SK-N-SH (cell line): ENCODE results near the gene DRC3. TPM values are rescaled to one million over a fixed set of nuclear protein-coding genes. Genes with fewer than 3 reads are reported as not detected.

ENCODE experiments used
- CTCF ChIA-PET: fragments of 300-600, 350-600 bp; formaldehyde crosslinking; extraction: SDS; loops from one replicate; lab custom pipeline; 2021; lab: Yijun Ruan, JAX
- POLR2A ChIA-PET: fragments of 350-600 bp; sonication (Branson Sonifier 250); formaldehyde crosslinking; extraction: SDS; loops from one replicate; lab custom pipeline; 2020; ENCODE audit warnings: antibody characterized with exemption, inconsistent platforms; lab: Yijun Ruan, JAX
- DNase-seq: peaks from one replicate; pipeline ENCODE4 v3.0.0; 2012
- H2AFZ ChIP-seq: fragments of 200-600 bp; sonication (generic); 2 replicates; pipeline ENCODE4 v1.8.1; 2016; ENCODE audit warnings: antibody characterized with exemption, mild to moderate bottlenecking, low read depth
- H3F3A ChIP-seq: fragments of 200-600 bp; sonication (generic); replicated peaks from 2 replicates; pipeline ENCODE3; 2016; ENCODE audit warnings: antibody characterized with exemption, mild to moderate bottlenecking; ENCODE audit not compliant: insufficient read depth
- H3K27ac ChIP-seq, 2 experiments: fragments of 200-500 bp in 1 of 2; fragments of 200-600 bp in 1 of 2; sonication (Bioruptor generic) in 1 of 2; sonication (generic), shearing (Covaris generic) in 1 of 2; 2 replicates each; pipeline versions ENCODE4 v1.5.1 to v1.6.1; 2014 to 2016; ENCODE audit warnings: low read depth in 2 of 2, inconsistent platforms in 1 of 2, low read length in 1 of 2, mild to moderate bottlenecking in 1 of 2, mixed read lengths in 1 of 2
- H3K27me3 ChIP-seq: fragments of 200-600 bp; sonication (generic), shearing (Covaris generic); 2 replicates; pipeline ENCODE4 v1.6.1; 2016; ENCODE audit warnings: mixed run types; ENCODE audit not compliant: insufficient read depth
- H3K36me3 ChIP-seq, 2 experiments: fragments of 200-500 bp in 1 of 2; fragments of 200-600 bp in 1 of 2; sonication (Bioruptor generic) in 1 of 2; sonication (generic) in 1 of 2; replicated peaks in 1 of 2; 2 replicates each; pipeline versions ENCODE3 to v1.5.1; 2014 to 2016; ENCODE audit warnings: low read length in 1 of 2, mild to moderate bottlenecking in 1 of 2; ENCODE audit not compliant: insufficient read depth in 2 of 2, control insufficient read depth in 1 of 2
- H3K4me1 ChIP-seq, 2 experiments: fragments of 200-500 bp in 1 of 2; fragments of 200-600 bp in 1 of 2; sonication (Bioruptor generic) in 1 of 2; sonication (generic), shearing (Covaris generic) in 1 of 2; 2 replicates each; pipeline versions ENCODE4 v1.5.1 to v1.6.1; 2014 to 2016; ENCODE audit warnings: low read depth in 1 of 2, low read length in 1 of 2, mixed run types in 1 of 2; ENCODE audit not compliant: insufficient read depth in 2 of 2, control insufficient read depth in 1 of 2
- H3K4me2 ChIP-seq: fragments of 200-600 bp; sonication (generic), shearing (Covaris generic); 2 replicates; pipeline ENCODE4 v1.6.1; 2017; ENCODE audit warnings: mixed run types
- H3K4me3 ChIP-seq, 2 experiments: fragments of 200-500 bp in 1 of 2; fragments of 200-600 bp in 1 of 2; sonication (Bioruptor generic) in 1 of 2; sonication (generic), shearing (Covaris generic) in 1 of 2; 2 replicates each; pipeline versions ENCODE4 v1.5.1 to v1.8.1; 2014 to 2016; ENCODE audit warnings: low read depth in 2 of 2, inconsistent platforms in 1 of 2, low read length in 1 of 2, mild to moderate bottlenecking in 1 of 2, mixed read lengths in 1 of 2, moderate library complexity in 1 of 2
- H3K79me2 ChIP-seq: fragments of 200-600 bp; sonication (generic); 2 replicates; pipeline ENCODE4 v1.8.1; 2017; ENCODE audit warnings: mild to moderate bottlenecking; ENCODE audit not compliant: insufficient read depth
- H3K9ac ChIP-seq: fragments of 200-600 bp; sonication (generic); 2 replicates; pipeline ENCODE4 v1.6.1; 2017; ENCODE audit warnings: mixed run types
- H3K9me2 ChIP-seq: fragments of 200-600 bp; sonication (generic); 2 replicates; pipeline ENCODE4 v1.6.1; 2017; ENCODE audit warnings: mixed run types
- H3K9me3 ChIP-seq: fragments of 200-600 bp; sonication (generic); 2 replicates; pipeline ENCODE4 v1.6.1; 2017; ENCODE audit warnings: mixed run types, mild to moderate bottlenecking, moderate library complexity
- H4K20me1 ChIP-seq: fragments of 200-600 bp; sonication (generic); 2 replicates; pipeline ENCODE4 v1.6.1; 2017; ENCODE audit warnings: mild to moderate bottlenecking, mixed run types; ENCODE audit not compliant: insufficient read depth
- CHD2 ChIP-seq: fragments of 150-350 bp; IDR thresholded peaks from 2 replicates; pipeline ENCODE4 v1.6.1; 2018; ENCODE audit warnings: low read length; ENCODE audit not compliant: partially characterized antibody
- ELF1 ChIP-seq: IDR thresholded peaks from 2 replicates; pipeline ENCODE4 v1.4.0; 2012
- EP300 ChIP-seq, 2 experiments: IDR thresholded peaks; 2 replicates each; pipeline versions ENCODE4 v1.4.0 to v1.6.1; 2012; ENCODE audit warnings: borderline replicate concordance in 1 of 2, low read depth in 1 of 2, low read length in 1 of 2
- EZH2phosphoT487 ChIP-seq: fragments of 200-600 bp; sonication (generic); IDR thresholded peaks from 2 replicates; pipeline ENCODE4 v1.6.1; 2017; ENCODE audit warnings: low read depth, mixed run types, mild to moderate bottlenecking, antibody characterized with exemption, moderate library complexity, borderline replicate concordance
- FOXJ3 ChIP-seq: sonication (generic); formaldehyde crosslinking; IDR thresholded peaks from 2 replicates; pipeline ENCODE4 v1.5.1; 2020; ENCODE audit warnings: mild to moderate bottlenecking, missing genetic modification reagents
- FOXM1 ChIP-seq: IDR thresholded peaks from 2 replicates; pipeline ENCODE4 v1.4.0; 2012; ENCODE audit warnings: low read depth, mild to moderate bottlenecking
- GABPA ChIP-seq: IDR thresholded peaks from 2 replicates; pipeline ENCODE4 v1.4.0; 2012; ENCODE audit warnings: low read depth, mild to moderate bottlenecking
- GATA2 ChIP-seq: sonication (generic); formaldehyde crosslinking; IDR thresholded peaks from 2 replicates; pipeline ENCODE4 v1.5.0; 2020; ENCODE audit warnings: mild to moderate bottlenecking, missing genetic modification reagents
- JUND ChIP-seq: IDR thresholded peaks from 2 replicates; pipeline ENCODE4 v1.4.0; 2012
- NRF1 ChIP-seq: IDR thresholded peaks from 2 replicates; pipeline ENCODE4 v1.6.1; 2012; ENCODE audit warnings: low read depth, mild to moderate bottlenecking, low read length
- POLR2AphosphoS5 ChIP-seq: IDR thresholded peaks from 2 replicates; pipeline ENCODE4 v1.6.1; 2012; ENCODE audit warnings: low read depth, low read length
- RFX5 ChIP-seq: IDR thresholded peaks from 2 replicates; pipeline ENCODE4 v1.6.1; 2012; ENCODE audit warnings: mild to moderate bottlenecking, improper control_type of control experiment, low read length
- RXRA ChIP-seq: IDR thresholded peaks from 2 replicates; pipeline ENCODE4 v1.4.0; 2012; ENCODE audit warnings: low read depth, mild to moderate bottlenecking, borderline replicate concordance
- SIN3A ChIP-seq: IDR thresholded peaks from 2 replicates; pipeline ENCODE4 v1.6.1; 2012; ENCODE audit warnings: low read depth, mild to moderate bottlenecking, low read length, moderate library complexity, borderline replicate concordance
- SMC3 ChIP-seq: IDR thresholded peaks from 2 replicates; pipeline ENCODE4 v1.6.1; 2012; ENCODE audit warnings: low read depth, low read length, improper control_type of control experiment
- TCF12 ChIP-seq: IDR thresholded peaks from 2 replicates; pipeline ENCODE4 v1.4.0; 2012
- TEAD4 ChIP-seq: IDR thresholded peaks from 2 replicates; pipeline ENCODE4 v1.4.0; 2012; ENCODE audit warnings: mild to moderate bottlenecking, borderline replicate concordance; ENCODE audit not compliant: insufficient read depth
- YY1 ChIP-seq: IDR thresholded peaks from 2 replicates; pipeline ENCODE4 v1.4.0; 2012; ENCODE audit warnings: low read depth, mild to moderate bottlenecking
- whole genome bisulfite sequencing: methylation state at CpG from one replicate; pipeline ENCODE4 v1.1.6; 2017; ENCODE audit warnings: low lambda C conversion rate; 5-methylcytosine and 5-hydroxymethylcytosine counted together
- polyA plus RNA-seq, 3 experiments: library from polyadenylated mRNA; depleted of rRNA; stranded (reverse); fragments of >200 nt; gene quantifications; 2 replicates each; pipeline ENCODE4 v1.2.3, GENCODE V29; 2012
- TF ChIP-seq, protein P1 (sequence below): fragments of 150-350 bp; IDR thresholded peaks from 2 replicates; pipeline ENCODE4 v1.6.1; 2016; ENCODE audit warnings: mild to moderate bottlenecking, low read depth, low read length
- TF ChIP-seq, protein P2 (sequence below): IDR thresholded peaks from 2 replicates; pipeline ENCODE4 v1.4.0; 2012; ENCODE audit warnings: low read depth
- TF ChIP-seq, protein P3 (sequence below): IDR thresholded peaks from 2 replicates; pipeline ENCODE4 v1.6.1; 2012; ENCODE audit warnings: mild to moderate bottlenecking, low read depth, low read length, moderate library complexity
- TF ChIP-seq, protein P4 (sequence below): IDR thresholded peaks from 2 replicates; pipeline ENCODE4; 2012
- TF ChIP-seq, protein P5 (sequence below): IDR thresholded peaks from 2 replicates; pipeline ENCODE4 v1.4.0; 2012; ENCODE audit warnings: low read depth, borderline replicate concordance
- TF ChIP-seq, protein P6 (sequence below): fragments of 200-600 bp; sonication (generic); IDR thresholded peaks from 2 replicates; pipeline ENCODE4 v1.6.1; 2017; ENCODE audit warnings: antibody characterized with exemption, mild to moderate bottlenecking, moderate library complexity

The DRC3 gene
- polyA plus RNA-seq, 1 of the 3 experiments (the other 2 are of a cell fraction) = 3.6 TPM

DNA sequence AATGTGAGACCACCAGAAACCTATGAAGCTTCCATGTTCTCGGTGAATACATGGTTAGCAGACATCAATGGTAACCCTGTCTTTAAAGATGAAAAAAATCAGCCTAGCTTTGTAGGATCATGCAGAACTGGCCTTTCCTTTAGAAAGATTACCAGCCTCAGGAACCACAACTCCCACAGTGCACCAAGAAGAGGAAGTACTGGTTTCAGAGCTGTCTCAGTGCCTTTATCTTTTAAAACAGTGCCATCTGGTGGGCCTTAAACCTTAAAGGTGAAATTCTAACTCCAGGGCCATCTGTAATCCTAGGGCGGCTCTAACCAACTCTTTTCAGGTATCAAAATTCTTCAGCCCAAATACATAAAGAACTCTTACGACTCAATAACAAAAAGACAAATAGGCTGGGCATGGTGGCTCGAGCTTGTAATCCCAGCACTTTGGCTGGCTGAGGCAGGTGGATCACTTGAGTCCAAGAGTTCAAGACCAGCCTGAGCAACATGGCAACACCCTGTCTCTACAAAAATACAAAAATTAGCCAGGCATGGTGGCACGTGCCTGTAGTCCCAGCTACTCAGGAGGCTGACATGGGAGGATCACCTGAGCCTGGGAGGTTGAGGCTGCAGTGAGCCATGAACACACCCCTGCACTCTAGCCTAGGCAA, 60.9 kb downstream of the DRC3 start:
- no peak overlapping the region; a peak in 1 of 4 replicates for H3K27ac ChIP-seq
- WGBS = 27% methylated on average over 5 of the region's 5 CpGs
- no peaks in the 10 kb centered on the region for H3K9me2 ChIP-seq
- H2AFZ ChIP-seq = no peak overlapping the region
- H3K79me2 ChIP-seq = peaks cover 46% of the 10 kb centered on the region
- peaks cover 0 to 14% of the 10 kb centered on the region in 2 experiments; a peak in 2 of 4 replicates for H3K4me1 ChIP-seq
- peak; percentile 80 for DNase-seq
- no peak overlapping the region; a peak in 1 of 4 replicates for H3K4me3 ChIP-seq
- no peaks in the 10 kb centered on the region for H3K36me3 ChIP-seq
- H3K27me3 ChIP-seq = no peaks in the 10 kb centered on the region
- no peaks in the 10 kb centered on the region for H3K9me3 ChIP-seq
- ChIA-PET CTCF (interaction anchor here (0.6 to 3.6 kb wide), 42 partner anchors 9 to 1612 kb away, joined by 3 to 34 read pairs (median 4); partner anchors contain the start of genes DRC3 and TOM1L2), POLR2A (interaction anchor here (1.3 kb wide), 1 partner anchor 39 kb away, joined by 3 read pairs; no protein-coding TSS in a partner anchor)
- peaks cover 7% of the 10 kb centered on the region for H3F3A ChIP-seq
- no peak overlapping the region for H3K9ac ChIP-seq
- H3K4me2 ChIP-seq = no peak overlapping the region
- H4K20me1 ChIP-seq = no peaks in the 10 kb centered on the region
- TF ChIP-seq, protein P1, sequence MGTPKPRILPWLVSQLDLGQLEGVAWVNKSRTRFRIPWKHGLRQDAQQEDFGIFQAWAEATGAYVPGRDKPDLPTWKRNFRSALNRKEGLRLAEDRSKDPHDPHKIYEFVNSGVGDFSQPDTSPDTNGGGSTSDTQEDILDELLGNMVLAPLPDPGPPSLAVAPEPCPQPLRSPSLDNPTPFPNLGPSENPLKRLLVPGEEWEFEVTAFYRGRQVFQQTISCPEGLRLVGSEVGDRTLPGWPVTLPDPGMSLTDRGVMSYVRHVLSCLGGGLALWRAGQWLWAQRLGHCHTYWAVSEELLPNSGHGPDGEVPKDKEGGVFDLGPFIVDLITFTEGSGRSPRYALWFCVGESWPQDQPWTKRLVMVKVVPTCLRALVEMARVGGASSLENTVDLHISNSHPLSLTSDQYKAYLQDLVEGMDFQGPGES = no peak
- TF ChIP-seq, protein P2, sequence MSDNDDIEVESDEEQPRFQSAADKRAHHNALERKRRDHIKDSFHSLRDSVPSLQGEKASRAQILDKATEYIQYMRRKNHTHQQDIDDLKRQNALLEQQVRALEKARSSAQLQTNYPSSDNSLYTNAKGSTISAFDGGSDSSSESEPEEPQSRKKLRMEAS = no peak
- TF ChIP-seq GATA2 (CRISPR knock-in tag) (no peak), TCF12 (no peak), YY1 (no peak), RFX5 (no peak), EP300 (IDR thresholded peaks at IDR 0.05; ENCODE audit: borderline replicate concordance in 1 of 2, low read depth in 1 of 2, low read length in 1 of 2) (no peak), FOXJ3 (CRISPR knock-in tag) (no peak), SMC3 (peak; percentile 87), CHD2 (peak; percentile 55), TEAD4 (no peak), ELF1 (peak; percentile 94), POLR2AphosphoS5 (no peak), RXRA (no peak), EZH2phosphoT487 (no peak), FOXM1 (no peak), SIN3A (no peak), GABPA (peak; percentile 76), JUND (no peak), NRF1 (no peak)
- TF ChIP-seq, protein P3, sequence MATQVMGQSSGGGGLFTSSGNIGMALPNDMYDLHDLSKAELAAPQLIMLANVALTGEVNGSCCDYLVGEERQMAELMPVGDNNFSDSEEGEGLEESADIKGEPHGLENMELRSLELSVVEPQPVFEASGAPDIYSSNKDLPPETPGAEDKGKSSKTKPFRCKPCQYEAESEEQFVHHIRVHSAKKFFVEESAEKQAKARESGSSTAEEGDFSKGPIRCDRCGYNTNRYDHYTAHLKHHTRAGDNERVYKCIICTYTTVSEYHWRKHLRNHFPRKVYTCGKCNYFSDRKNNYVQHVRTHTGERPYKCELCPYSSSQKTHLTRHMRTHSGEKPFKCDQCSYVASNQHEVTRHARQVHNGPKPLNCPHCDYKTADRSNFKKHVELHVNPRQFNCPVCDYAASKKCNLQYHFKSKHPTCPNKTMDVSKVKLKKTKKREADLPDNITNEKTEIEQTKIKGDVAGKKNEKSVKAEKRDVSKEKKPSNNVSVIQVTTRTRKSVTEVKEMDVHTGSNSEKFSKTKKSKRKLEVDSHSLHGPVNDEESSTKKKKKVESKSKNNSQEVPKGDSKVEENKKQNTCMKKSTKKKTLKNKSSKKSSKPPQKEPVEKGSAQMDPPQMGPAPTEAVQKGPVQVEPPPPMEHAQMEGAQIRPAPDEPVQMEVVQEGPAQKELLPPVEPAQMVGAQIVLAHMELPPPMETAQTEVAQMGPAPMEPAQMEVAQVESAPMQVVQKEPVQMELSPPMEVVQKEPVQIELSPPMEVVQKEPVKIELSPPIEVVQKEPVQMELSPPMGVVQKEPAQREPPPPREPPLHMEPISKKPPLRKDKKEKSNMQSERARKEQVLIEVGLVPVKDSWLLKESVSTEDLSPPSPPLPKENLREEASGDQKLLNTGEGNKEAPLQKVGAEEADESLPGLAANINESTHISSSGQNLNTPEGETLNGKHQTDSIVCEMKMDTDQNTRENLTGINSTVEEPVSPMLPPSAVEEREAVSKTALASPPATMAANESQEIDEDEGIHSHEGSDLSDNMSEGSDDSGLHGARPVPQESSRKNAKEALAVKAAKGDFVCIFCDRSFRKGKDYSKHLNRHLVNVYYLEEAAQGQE = no peak
- TF ChIP-seq, protein P4, sequence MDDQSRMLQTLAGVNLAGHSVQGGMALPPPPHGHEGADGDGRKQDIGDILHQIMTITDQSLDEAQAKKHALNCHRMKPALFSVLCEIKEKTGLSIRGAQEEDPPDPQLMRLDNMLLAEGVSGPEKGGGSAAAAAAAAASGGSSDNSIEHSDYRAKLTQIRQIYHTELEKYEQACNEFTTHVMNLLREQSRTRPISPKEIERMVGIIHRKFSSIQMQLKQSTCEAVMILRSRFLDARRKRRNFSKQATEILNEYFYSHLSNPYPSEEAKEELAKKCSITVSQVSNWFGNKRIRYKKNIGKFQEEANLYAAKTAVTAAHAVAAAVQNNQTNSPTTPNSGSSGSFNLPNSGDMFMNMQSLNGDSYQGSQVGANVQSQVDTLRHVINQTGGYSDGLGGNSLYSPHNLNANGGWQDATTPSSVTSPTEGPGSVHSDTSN = no peak
- TF ChIP-seq, protein P5, sequence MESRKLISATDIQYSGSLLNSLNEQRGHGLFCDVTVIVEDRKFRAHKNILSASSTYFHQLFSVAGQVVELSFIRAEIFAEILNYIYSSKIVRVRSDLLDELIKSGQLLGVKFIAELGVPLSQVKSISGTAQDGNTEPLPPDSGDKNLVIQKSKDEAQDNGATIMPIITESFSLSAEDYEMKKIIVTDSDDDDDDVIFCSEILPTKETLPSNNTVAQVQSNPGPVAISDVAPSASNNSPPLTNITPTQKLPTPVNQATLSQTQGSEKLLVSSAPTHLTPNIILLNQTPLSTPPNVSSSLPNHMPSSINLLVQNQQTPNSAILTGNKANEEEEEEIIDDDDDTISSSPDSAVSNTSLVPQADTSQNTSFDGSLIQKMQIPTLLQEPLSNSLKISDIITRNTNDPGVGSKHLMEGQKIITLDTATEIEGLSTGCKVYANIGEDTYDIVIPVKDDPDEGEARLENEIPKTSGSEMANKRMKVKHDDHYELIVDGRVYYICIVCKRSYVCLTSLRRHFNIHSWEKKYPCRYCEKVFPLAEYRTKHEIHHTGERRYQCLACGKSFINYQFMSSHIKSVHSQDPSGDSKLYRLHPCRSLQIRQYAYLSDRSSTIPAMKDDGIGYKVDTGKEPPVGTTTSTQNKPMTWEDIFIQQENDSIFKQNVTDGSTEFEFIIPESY = no peak
- TF ChIP-seq, protein P6, sequence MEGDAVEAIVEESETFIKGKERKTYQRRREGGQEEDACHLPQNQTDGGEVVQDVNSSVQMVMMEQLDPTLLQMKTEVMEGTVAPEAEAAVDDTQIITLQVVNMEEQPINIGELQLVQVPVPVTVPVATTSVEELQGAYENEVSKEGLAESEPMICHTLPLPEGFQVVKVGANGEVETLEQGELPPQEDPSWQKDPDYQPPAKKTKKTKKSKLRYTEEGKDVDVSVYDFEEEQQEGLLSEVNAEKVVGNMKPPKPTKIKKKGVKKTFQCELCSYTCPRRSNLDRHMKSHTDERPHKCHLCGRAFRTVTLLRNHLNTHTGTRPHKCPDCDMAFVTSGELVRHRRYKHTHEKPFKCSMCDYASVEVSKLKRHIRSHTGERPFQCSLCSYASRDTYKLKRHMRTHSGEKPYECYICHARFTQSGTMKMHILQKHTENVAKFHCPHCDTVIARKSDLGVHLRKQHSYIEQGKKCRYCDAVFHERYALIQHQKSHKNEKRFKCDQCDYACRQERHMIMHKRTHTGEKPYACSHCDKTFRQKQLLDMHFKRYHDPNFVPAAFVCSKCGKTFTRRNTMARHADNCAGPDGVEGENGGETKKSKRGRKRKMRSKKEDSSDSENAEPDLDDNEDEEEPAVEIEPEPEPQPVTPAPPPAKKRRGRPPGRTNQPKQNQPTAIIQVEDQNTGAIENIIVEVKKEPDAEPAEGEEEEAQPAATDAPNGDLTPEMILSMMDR = peak; percentile 77
